Measurements from ENCODE around the gene CNDP2. TPM values are rescaled to one million over a fixed set of nuclear protein-coding genes. Genes with fewer than 3 reads are reported as not detected.
A peak's percentile ranks its signal among the peaks of the same experiment; 100 is the strongest.
"Not testable (repeated sequence)": the region's sequence is repeated elsewhere in the genome, so short reads cannot be mapped to it uniquely, and the experiment has no call there.

CNDP2 gene
- total and polyA plus RNA-seq, 2 donors (not counting 1 experiment from before 2014, with no cell fraction given), result 121 to 182 TPM

DNA sequence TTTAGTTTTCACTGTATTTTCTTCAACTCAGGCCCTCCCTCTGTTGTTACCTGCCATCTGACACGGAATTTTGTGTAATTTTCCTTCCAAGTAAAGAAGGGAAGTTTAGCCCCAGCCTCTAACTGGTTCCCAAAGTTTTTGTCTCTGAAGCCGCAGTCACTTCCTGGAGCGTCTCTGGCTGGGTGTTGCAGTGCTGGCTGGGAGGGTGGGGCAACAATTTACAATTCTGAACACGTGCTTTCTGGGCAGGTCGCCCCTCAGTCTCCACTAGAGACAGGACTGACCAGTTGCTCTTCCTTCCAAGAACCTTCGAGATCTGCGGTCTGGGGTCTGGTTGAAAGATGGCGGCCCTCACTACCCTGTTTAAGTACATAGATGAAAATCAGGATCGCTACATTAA lies 3.5 kb downstream of the CNDP2 start:
- Histone ChIP-seq H3K9me3 (ENCODE audit: control extremely low read depth in 1 of 3, control insufficient read depth in 2 of 3, insufficient read depth in 1 of 3, low read length in 2 of 3) (no peaks in the 10 kb centered on the region), H3K36me3 (replicated peaks in 1 of 2; ENCODE audit: control extremely low read depth in 1 of 2, control insufficient read depth in 1 of 2, extremely low read depth in 1 of 2, insufficient read depth in 2 of 2, low read length in 1 of 2) (peaks cover 2 to 37% of the 10 kb centered on the region in 2 experiments), H3K79me2 (ENCODE audit: control insufficient read depth, insufficient read depth, low read length) (peaks cover 46% of the 10 kb centered on the region), H3K9ac (ENCODE audit: low read length) (peak overlapping the region; percentile 68), H4K20me1 (ENCODE audit: control insufficient read depth, insufficient read depth, low read length, poor library complexity, severe bottlenecking) (peaks cover 2% of the 10 kb centered on the region), H3K4me1 (ENCODE audit: control insufficient read depth in 2 of 2, insufficient read depth in 2 of 2, low read length in 2 of 2) (peaks cover 45 to 59% of the 10 kb centered on the region in 2 donors), H3K4me3 (ENCODE audit: control extremely low read depth in 1 of 5, extremely low read depth in 1 of 5, insufficient read depth in 1 of 5, low read depth in 2 of 5, low read length in 4 of 5) (peak overlapping the region; percentile 41 to 72 (median 58)), H3K27me3 (replicated peaks in 1 of 4; ENCODE audit: control extremely low read depth in 1 of 4, control insufficient read depth in 3 of 4, insufficient read depth in 4 of 4, low read length in 3 of 4) (no peaks in the 10 kb centered on the region), H3K27ac (ENCODE audit: low read length in 2 of 2) (peak overlapping the region; percentile 70 to 91), H2AFZ (ENCODE audit: insufficient read depth, low read depth, low read length, poor library complexity, severe bottlenecking) (peak overlapping the region; percentile 66), H3K4me2 (replicated peaks; ENCODE audit: low read depth, low read length, poor library complexity, severe bottlenecking) (peak overlapping the region; percentile 71)
- peak; percentile 61 for DNase-seq
- WGBS (ENCODE audit: insufficient coverage), result 7% methylated on average over 4 of the region's 9 CpGs
- CTCF ChIA-PET, result interaction anchor here (1.0 to 1.3 kb wide), 5 partner anchors 13 to 157 kb away, joined by 3 to 5 read pairs (median 4); no protein-coding TSS in a partner anchor
- H3K27ac Mint-ChIP-seq, result peak overlapping the region; percentile 92
- no peaks in the 10 kb centered on the region for H3K27me3 Mint-ChIP-seq
- peaks cover 62% of the 10 kb centered on the region for H3K4me1 Mint-ChIP-seq
- no peaks in the 10 kb centered on the region for H3K9me3 Mint-ChIP-seq (ENCODE audit: insufficient read depth)
- TF ChIP-seq, protein P1, sequence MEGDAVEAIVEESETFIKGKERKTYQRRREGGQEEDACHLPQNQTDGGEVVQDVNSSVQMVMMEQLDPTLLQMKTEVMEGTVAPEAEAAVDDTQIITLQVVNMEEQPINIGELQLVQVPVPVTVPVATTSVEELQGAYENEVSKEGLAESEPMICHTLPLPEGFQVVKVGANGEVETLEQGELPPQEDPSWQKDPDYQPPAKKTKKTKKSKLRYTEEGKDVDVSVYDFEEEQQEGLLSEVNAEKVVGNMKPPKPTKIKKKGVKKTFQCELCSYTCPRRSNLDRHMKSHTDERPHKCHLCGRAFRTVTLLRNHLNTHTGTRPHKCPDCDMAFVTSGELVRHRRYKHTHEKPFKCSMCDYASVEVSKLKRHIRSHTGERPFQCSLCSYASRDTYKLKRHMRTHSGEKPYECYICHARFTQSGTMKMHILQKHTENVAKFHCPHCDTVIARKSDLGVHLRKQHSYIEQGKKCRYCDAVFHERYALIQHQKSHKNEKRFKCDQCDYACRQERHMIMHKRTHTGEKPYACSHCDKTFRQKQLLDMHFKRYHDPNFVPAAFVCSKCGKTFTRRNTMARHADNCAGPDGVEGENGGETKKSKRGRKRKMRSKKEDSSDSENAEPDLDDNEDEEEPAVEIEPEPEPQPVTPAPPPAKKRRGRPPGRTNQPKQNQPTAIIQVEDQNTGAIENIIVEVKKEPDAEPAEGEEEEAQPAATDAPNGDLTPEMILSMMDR (IDR thresholded peaks at IDR 0.05), result no peak
- TF ChIP-seq EZH2 (IDR thresholded peaks at IDR 0.05; ENCODE audit: borderline replicate concordance, insufficient read depth, low read depth, low read length, poor library complexity, severe bottlenecking), result no peak
- H3K4me3 Mint-ChIP-seq, result peak overlapping the region; percentile 87
- POLR2A ChIA-PET, result no interaction called here
- no peak for ATAC-seq (ENCODE audit: low read depth)
- intact Hi-C loops (cut with micrococcal nuclease), result loop anchor here (1.0 to 10.0 kb wide), 5 partner anchors 157 to 1998 kb away; partner anchors contain the start of genes TSHZ1 and ZNF516

DNA sequence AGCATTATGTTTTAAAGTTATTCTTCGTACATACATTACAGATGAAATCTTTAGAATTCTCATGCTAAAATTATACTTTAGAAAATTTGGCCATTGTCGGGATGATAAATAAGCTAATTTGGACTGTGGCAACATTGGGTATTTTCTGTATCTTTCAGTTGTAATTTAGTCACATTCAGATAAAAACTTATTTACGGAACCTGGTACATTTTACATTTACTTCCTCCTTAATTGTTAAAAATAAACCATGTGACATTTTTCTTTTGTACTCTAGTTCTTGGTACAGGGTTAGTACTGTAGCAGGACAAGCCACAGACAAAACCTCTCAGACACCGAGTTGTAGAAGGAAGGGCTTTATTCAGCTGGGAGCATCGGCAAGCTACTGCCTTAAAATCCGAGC lies 4.2 kb downstream of the CNDP2 start:
- no CpG with 5 or more reads among the region's 6 CpGs for WGBS (ENCODE audit: insufficient coverage)
- Histone ChIP-seq H3K9ac (ENCODE audit: low read length) (peak overlapping the region; percentile 68), H3K4me1 (ENCODE audit: control insufficient read depth in 2 of 2, insufficient read depth in 2 of 2, low read length in 2 of 2) (peaks cover 44 to 59% of the 10 kb centered on the region in 2 donors), H3K27me3 (replicated peaks in 1 of 4; ENCODE audit: control extremely low read depth in 1 of 4, control insufficient read depth in 3 of 4, insufficient read depth in 4 of 4, low read length in 3 of 4) (no peaks in the 10 kb centered on the region), H3K27ac (ENCODE audit: low read length in 2 of 2) (peak overlapping the region; percentile 70 to 91), H3K9me3 (ENCODE audit: control extremely low read depth in 1 of 3, control insufficient read depth in 2 of 3, insufficient read depth in 1 of 3, low read length in 2 of 3) (no peaks in the 10 kb centered on the region), H3K4me2 (replicated peaks; ENCODE audit: low read depth, low read length, poor library complexity, severe bottlenecking) (peak overlapping the region; percentile 71), H2AFZ (ENCODE audit: insufficient read depth, low read depth, low read length, poor library complexity, severe bottlenecking) (peak overlapping the region; percentile 12), H4K20me1 (ENCODE audit: control insufficient read depth, insufficient read depth, low read length, poor library complexity, severe bottlenecking) (peaks cover 10% of the 10 kb centered on the region), H3K79me2 (ENCODE audit: control insufficient read depth, insufficient read depth, low read length) (peaks cover 53% of the 10 kb centered on the region), H3K4me3 (ENCODE audit: control extremely low read depth in 1 of 5, extremely low read depth in 1 of 5, insufficient read depth in 1 of 5, low read depth in 2 of 5, low read length in 4 of 5) (peak overlapping the region; percentile 16 to 72 (median 52)), H3K36me3 (replicated peaks in 1 of 2; ENCODE audit: control extremely low read depth in 1 of 2, control insufficient read depth in 1 of 2, extremely low read depth in 1 of 2, insufficient read depth in 2 of 2, low read length in 1 of 2) (peaks cover 2 to 44% of the 10 kb centered on the region in 2 experiments)
- ChIA-PET CTCF (interaction anchor here (0.7 to 1.3 kb wide), 5 partner anchors 51 to 306 kb away, joined by 3 to 5 read pairs (median 4); no protein-coding TSS in a partner anchor), POLR2A (no interaction called here)
- H3K4me3 Mint-ChIP-seq, result peak overlapping the region; percentile 87
- H3K27ac Mint-ChIP-seq, result peak overlapping the region; percentile 93
- DNase-seq (peak; percentile 52), ATAC-seq (ENCODE audit: low read depth) (no peak)
- no peaks in the 10 kb centered on the region for H3K27me3 Mint-ChIP-seq
- TF ChIP-seq EZH2 (IDR thresholded peaks at IDR 0.05; ENCODE audit: borderline replicate concordance, insufficient read depth, low read depth, low read length, poor library complexity, severe bottlenecking), result no peak
- TF ChIP-seq, protein P1 (IDR thresholded peaks at IDR 0.05), result no peak
- H3K9me3 Mint-ChIP-seq (ENCODE audit: insufficient read depth), result no peaks in the 10 kb centered on the region
- H3K4me1 Mint-ChIP-seq, result peaks cover 61% of the 10 kb centered on the region
- intact Hi-C loops (cut with micrococcal nuclease), result no loop called here

DNA sequence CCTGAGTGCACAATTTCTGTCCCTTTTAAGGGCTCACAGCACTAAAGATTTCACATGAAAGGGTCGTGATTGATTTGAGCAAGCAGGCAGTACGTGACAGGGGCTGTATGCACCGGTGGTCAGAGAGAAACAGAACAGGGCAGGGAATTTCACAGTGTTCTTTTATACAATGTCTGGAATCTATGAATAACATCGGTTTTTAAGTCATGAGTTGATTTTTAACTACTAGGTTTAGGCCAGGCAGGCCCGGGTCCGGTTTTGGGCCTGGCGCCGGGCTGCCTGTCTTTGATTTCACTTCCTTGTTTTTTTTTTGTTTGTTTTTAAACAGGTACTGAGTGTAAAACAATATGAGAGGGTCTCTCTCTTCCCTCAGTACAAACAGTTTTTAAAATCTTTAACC lies 4.6 kb downstream of the CNDP2 start:
- H3K9me3 ChIP-seq (ENCODE audit: control extremely low read depth in 1 of 3, control insufficient read depth in 2 of 3, insufficient read depth in 1 of 3, low read length in 2 of 3); H3K27me3 ChIP-seq (replicated peaks in 1 of 4; ENCODE audit: control extremely low read depth in 1 of 4, control insufficient read depth in 3 of 4, insufficient read depth in 4 of 4, low read length in 3 of 4); POLR2A ChIA-PET; ATAC-seq (ENCODE audit: low read depth); H3K27me3 Mint-ChIP-seq; intact Hi-C loops (cut with micrococcal nuclease); H3K9me3 Mint-ChIP-seq (ENCODE audit: insufficient read depth): not testable (repeated sequence)
- Mint-ChIP-seq H3K27ac (peak overlapping the region; percentile 93), H3K4me3 (peak overlapping the region; percentile 87), H3K4me1 (peaks cover 58% of the 10 kb centered on the region)
- DNase-seq, result peak; percentile 58
- Histone ChIP-seq H4K20me1 (ENCODE audit: control insufficient read depth, insufficient read depth, low read length, poor library complexity, severe bottlenecking) (peaks cover 14% of the 10 kb centered on the region), H3K27ac (ENCODE audit: low read length in 2 of 2) (peak overlapping the region; percentile 70 to 91), H3K4me2 (replicated peaks; ENCODE audit: low read depth, low read length, poor library complexity, severe bottlenecking) (peak overlapping the region; percentile 71), H3K4me1 (ENCODE audit: control insufficient read depth in 2 of 2, insufficient read depth in 2 of 2, low read length in 2 of 2) (peaks cover 43 to 56% of the 10 kb centered on the region in 2 donors), H3K79me2 (ENCODE audit: control insufficient read depth, insufficient read depth, low read length) (peaks cover 57% of the 10 kb centered on the region), H3K4me3 (ENCODE audit: control extremely low read depth in 1 of 5, extremely low read depth in 1 of 5, insufficient read depth in 1 of 5, low read depth in 2 of 5, low read length in 4 of 5) (peak overlapping the region in 4 of 5 experiments; percentile 16 to 72 (median 48)), H2AFZ (ENCODE audit: insufficient read depth, low read depth, low read length, poor library complexity, severe bottlenecking) (peak overlapping the region; percentile 12), H3K9ac (ENCODE audit: low read length) (peak overlapping the region; percentile 68), H3K36me3 (replicated peaks in 1 of 2; ENCODE audit: control extremely low read depth in 1 of 2, control insufficient read depth in 1 of 2, extremely low read depth in 1 of 2, insufficient read depth in 2 of 2, low read length in 1 of 2) (peaks cover 2 to 48% of the 10 kb centered on the region in 2 experiments)
- 67% methylated on average over 4 of the region's 8 CpGs for WGBS (ENCODE audit: insufficient coverage)
- CTCF ChIA-PET, result interaction anchor here (0.7 to 1.3 kb wide), 4 partner anchors 51 to 306 kb away, joined by 4 to 5 read pairs (median 4); no protein-coding TSS in a partner anchor

Data from B cell (primary cell).